ENCODE data around the gene PLEKHA4. TPM values are rescaled to one million over a fixed set of nuclear protein-coding genes. Genes with fewer than 3 reads are reported as not detected.

The PLEKHA4 gene, protein sequence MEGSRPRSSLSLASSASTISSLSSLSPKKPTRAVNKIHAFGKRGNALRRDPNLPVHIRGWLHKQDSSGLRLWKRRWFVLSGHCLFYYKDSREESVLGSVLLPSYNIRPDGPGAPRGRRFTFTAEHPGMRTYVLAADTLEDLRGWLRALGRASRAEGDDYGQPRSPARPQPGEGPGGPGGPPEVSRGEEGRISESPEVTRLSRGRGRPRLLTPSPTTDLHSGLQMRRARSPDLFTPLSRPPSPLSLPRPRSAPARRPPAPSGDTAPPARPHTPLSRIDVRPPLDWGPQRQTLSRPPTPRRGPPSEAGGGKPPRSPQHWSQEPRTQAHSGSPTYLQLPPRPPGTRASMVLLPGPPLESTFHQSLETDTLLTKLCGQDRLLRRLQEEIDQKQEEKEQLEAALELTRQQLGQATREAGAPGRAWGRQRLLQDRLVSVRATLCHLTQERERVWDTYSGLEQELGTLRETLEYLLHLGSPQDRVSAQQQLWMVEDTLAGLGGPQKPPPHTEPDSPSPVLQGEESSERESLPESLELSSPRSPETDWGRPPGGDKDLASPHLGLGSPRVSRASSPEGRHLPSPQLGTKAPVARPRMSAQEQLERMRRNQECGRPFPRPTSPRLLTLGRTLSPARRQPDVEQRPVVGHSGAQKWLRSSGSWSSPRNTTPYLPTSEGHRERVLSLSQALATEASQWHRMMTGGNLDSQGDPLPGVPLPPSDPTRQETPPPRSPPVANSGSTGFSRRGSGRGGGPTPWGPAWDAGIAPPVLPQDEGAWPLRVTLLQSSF
- 7.4 and 11.0 TPM in 2 replicates for total RNA-seq

DNA sequence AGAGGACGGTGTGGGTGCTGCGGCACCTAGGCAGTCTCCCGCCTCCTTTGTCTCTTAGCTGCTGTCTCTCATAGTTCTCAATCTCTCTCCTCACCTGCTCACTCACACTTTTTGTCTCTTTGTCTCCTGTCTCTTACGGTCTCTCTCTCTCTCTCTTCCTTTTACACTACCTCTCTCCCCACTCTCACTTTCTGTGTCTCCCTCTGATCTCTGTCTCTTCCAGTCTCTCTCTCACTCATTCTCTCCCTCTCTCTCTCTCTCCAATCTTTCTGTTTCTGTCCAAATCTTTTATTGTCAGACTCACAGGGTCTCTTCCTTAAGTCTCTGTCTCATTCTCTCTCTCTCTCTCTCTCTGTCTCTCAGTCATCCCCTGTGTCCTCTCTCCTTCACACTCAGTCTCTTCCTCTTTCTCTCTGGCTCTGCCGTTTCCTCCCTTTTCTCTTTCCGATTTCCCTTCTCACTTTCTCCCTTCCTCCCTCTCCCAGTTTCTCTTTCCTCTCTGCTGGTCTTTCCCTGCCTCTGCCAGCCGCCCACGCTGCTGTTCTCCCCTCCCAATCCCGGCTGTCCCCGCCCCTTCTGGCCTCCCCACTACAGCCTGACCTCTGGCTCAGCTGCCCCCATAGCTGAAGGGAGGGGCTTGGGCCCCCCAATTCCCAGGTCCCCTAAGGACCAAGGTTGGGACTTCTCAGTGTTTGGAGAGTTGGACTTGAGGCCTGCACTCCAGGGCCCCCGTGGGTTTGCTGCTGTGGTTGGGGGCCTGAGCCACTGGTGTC is at the start of gene PLEKHA4:
TSS of gene PLEKHA4 (minus strand) at position 504 of the 773 bp plus-strand sequence. CDS start 997 bp downstream, outside the sequence.

DNA sequence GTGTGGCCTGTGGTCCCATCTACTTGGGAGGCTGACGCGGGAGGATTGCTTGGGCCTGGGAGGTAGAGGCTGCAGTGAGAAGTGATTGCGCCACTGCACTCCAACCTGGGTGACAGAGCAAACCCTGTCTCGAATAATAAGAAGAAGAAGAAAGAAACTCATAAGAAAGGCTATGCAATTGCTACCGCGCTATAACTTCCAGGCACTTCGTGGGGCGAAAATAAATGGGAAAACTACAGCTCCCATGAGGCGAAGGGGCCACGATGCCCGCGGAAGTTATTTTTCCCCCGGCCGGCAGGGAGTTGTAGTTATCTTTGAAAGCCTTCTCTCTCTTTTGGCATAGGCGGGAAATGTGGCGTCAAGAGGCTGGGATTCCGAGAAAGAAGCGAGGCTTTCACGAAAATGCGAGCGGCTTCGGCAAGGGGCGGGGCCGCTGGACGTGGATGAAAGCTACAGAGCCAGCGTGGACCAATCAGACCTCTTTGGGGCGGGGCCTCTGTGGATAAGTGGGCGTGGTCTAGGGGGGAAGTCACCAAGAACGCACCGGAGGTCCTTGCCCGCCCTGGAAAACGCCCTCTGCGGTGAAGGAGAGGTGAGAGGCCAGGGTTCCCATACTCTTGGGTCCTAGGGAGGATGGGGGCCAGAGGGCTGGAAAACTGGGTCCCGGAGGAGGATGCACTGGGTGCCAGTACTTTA is 31.5 kb upstream of the PLEKHA4 start, which contains the start of gene NUCB1:
TSS of gene NUCB1 (plus strand) at position 532 of the 696 bp plus-strand sequence. CDS start 485 bp downstream, outside the sequence.

DNA sequence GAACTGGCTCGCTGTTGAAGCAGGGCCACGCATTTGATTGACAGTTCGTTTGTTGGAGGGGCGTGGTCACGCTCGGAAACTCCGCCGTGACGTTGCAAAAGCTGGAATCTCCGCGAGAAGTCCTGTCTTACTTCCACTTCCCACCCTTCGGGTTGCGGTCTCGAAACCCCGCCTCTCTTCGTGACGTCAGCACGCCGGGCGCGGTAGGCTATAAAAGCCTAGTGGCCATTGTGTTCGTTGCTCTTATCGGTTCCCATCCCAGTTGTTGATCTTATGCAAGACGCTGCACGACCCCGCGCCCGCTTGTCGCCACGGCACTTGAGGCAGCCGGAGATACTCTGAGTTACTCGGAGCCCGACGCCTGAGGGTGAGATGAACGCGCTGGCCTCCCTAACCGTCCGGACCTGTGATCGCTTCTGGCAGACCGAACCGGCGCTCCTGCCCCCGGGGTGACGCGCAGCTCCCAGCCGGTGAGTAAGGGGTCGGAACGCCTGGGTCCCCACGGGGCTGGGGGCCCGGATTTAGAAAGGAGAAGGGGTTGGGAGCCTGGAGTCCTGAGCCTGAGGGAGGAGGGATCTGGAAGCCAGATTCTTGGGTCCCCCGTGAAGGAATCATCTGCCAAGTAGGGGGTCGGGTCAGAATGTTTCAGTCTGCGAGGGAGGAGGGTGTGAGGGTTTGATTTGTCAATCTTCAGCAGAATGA is 3.9 kb upstream of the PLEKHA4 start, which contains the start of gene PPP1R15A:
TSS of gene PPP1R15A (plus strand) at position 240 of the 702 bp plus-strand sequence. CDS start 813 bp downstream, outside the sequence.

DNA sequence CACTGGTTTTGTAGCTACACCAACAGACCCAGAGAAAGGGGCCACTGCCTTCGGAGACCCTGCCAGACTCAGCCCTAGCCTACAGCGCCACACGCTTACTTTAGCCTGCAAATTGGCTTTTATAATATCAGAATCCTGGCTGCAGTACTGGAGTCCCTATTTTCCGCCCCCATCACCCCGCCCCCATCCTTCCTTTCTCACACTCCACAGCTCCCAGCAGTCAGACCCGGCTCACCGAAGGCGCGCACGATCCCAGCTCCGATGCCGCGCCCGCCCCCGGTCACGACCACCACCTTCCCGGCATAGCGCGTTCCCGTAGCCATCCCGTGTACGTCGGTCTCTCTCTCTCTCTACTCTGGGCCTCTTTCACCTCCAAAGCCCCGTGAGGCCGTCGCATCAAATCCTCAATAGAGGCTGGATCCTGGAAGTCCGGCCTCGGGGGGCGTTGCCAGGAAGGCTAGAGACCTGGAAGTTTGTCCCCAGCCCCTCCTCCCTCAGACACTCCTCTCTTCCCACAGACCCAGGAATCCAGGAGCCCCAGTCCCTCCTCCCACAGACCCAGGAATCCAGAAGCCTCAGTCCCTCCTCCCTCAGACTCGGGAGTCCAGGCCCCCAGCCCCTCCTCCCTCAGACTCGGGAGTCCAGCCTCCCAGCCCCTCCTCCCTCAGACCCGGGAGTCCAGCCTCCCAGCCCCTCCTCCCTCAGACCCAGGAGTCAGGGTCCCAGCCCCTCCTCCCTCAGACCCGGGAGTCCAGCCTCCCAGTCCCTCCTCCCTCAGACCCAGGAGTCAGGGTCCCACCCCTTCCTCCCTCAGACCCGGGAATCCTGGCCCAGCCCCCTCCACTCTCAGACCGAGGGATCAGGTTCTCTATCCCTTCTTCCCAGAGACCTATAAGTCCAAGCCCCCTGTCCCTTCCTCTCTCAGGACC is 32.1 kb downstream of the PLEKHA4 start, which contains the start of gene HSD17B14:
TSS of gene HSD17B14 (minus strand) at position 403 of the 929 bp plus-strand sequence. CDS start at position 323, 80 bp downstream.

Other genes with a start within 250 kb of the PLEKHA4 start
- 2,779 and 2,974 TPM in 2 replicates for gene RPL18, start 249.4 kb downstream of the PLEKHA4 start, total RNA-seq
- gene SPHK2, start 249.1 kb downstream of the PLEKHA4 start, total RNA-seq, result 8.7 and 10.3 TPM in 2 replicates
- 3.0 and 10.3 TPM in 2 replicates for gene DBP, start 231.2 kb downstream of the PLEKHA4 start, total RNA-seq
- gene CA11, start 222.4 kb downstream of the PLEKHA4 start, total RNA-seq, result 1.2 and 1.6 TPM in 2 replicates
- gene NTN5, start 195.6 kb downstream of the PLEKHA4 start, total RNA-seq, result not detected in 2 replicates
- gene FUT2, start 172.6 kb downstream of the PLEKHA4 start, total RNA-seq, result 1.4 and 4.8 TPM in 2 replicates
- gene MAMSTR, start 148.9 kb downstream of the PLEKHA4 start, total RNA-seq, result 0.39 and 0.72 TPM in 2 replicates
- 17.6 and 25.1 TPM in 2 replicates for gene RASIP1, start 128.0 kb downstream of the PLEKHA4 start, total RNA-seq
- gene IZUMO1, start 121.7 kb downstream of the PLEKHA4 start, total RNA-seq, result 0.04 and 0.23 TPM in 2 replicates
- gene FUT1, start 116.0 kb downstream of the PLEKHA4 start, total RNA-seq, result 7.3 and 11.6 TPM in 2 replicates
- gene FGF21, start 113.1 kb downstream of the PLEKHA4 start, total RNA-seq, result not detected in 2 replicates
- gene BCAT2, start 57.6 kb downstream of the PLEKHA4 start, total RNA-seq, result 63.9 and 77.8 TPM in 2 replicates
- gene HSD17B14, start 32.1 kb downstream of the PLEKHA4 start, total RNA-seq, result 0.23 and 1.2 TPM in 2 replicates
- 22.4 and 61.8 TPM in 2 replicates for gene PPP1R15A, start 3.8 kb upstream of the PLEKHA4 start, total RNA-seq
- not detected in 2 replicates for gene TULP2, start 30.1 kb upstream of the PLEKHA4 start, total RNA-seq
- 214 and 343 TPM in 2 replicates for gene NUCB1, start 31.7 kb upstream of the PLEKHA4 start, total RNA-seq
- 0.11 and 1.2 TPM in 2 replicates for gene DHDH, start 65.1 kb upstream of the PLEKHA4 start, total RNA-seq
- 92.1 and 106 TPM in 2 replicates for gene BAX, start 86.3 kb upstream of the PLEKHA4 start, total RNA-seq
- gene FTL, start 96.7 kb upstream of the PLEKHA4 start, total RNA-seq, result 713 and 910 TPM in 2 replicates
- gene GYS1, start 124.7 kb upstream of the PLEKHA4 start, total RNA-seq, result 46.7 and 54.8 TPM in 2 replicates
- gene RUVBL2, start 125.3 kb upstream of the PLEKHA4 start, total RNA-seq, result 231 and 392 TPM in 2 replicates
- not detected in 2 replicates for gene LHB, start 148.5 kb upstream of the PLEKHA4 start, total RNA-seq
- not detected in 2 replicates for gene CGB3, start 155.7 kb upstream of the PLEKHA4 start, total RNA-seq
- gene CGB2, start 163.3 kb upstream of the PLEKHA4 start, total RNA-seq, result 0.99 TPM in 1 of 2 replicates, not detected in the other
- not detected in 2 replicates for gene CGB1, start 168.3 kb upstream of the PLEKHA4 start, total RNA-seq
- not detected in 2 replicates for gene CGB5, start 175.2 kb upstream of the PLEKHA4 start, total RNA-seq
- not detected in 2 replicates for gene CGB8, start 180.5 kb upstream of the PLEKHA4 start, total RNA-seq
- gene CGB7, start 189.1 kb upstream of the PLEKHA4 start, total RNA-seq, result 0.30 and 8.4 TPM in 2 replicates
- 4.9 and 5.7 TPM in 2 replicates for gene NTF4, start 196.2 kb upstream of the PLEKHA4 start, total RNA-seq
- not detected in 2 replicates for gene KCNA7, start 204.1 kb upstream of the PLEKHA4 start, total RNA-seq
- gene SNRNP70, start 216.8 kb upstream of the PLEKHA4 start, total RNA-seq, result 114 and 271 TPM in 2 replicates
- gene LIN7B, start 245.8 kb upstream of the PLEKHA4 start, total RNA-seq, result 2.9 and 5.7 TPM in 2 replicates

All from hair follicular keratinocyte (primary cell).